ENCODE data around the gene NR6A1.

Gene NR6A1

DNA sequence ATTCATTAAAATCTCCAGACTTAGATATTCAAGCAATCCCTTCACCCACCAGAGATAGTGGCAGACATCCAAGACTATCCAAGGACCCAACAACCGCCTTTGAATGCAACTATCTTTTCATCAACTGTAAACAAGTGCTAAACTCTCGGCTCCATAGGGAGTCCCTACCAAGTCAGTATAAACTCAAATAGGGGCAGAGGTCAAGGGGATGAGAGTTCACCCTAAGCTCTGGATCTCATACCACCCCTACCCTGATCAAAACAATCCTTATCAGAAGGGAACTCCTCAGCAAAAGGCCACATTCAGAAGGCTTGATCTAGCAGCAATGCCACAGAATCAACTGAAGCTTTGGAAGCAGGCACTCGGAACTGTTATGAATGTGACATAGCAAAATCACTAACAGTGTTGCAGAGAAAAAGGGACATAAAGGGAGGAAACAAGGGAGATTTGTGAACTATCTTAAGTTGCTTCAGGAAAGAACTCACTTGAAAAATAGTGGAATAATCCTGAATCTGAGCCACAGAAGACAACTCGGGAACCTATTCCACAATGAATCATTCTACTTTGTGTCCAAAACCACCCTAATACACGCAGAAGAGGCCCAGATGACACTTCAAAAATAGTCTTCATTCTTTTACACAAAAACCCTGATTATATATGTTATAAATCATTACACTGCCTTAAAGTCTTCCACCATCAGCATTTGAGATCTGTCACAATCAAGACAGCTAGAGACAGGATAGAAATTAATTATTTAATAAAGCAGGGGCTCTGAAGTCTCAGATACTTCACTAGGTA, 49.8 kb downstream of the NR6A1 start:
- no peak for DNase-seq

DNA sequence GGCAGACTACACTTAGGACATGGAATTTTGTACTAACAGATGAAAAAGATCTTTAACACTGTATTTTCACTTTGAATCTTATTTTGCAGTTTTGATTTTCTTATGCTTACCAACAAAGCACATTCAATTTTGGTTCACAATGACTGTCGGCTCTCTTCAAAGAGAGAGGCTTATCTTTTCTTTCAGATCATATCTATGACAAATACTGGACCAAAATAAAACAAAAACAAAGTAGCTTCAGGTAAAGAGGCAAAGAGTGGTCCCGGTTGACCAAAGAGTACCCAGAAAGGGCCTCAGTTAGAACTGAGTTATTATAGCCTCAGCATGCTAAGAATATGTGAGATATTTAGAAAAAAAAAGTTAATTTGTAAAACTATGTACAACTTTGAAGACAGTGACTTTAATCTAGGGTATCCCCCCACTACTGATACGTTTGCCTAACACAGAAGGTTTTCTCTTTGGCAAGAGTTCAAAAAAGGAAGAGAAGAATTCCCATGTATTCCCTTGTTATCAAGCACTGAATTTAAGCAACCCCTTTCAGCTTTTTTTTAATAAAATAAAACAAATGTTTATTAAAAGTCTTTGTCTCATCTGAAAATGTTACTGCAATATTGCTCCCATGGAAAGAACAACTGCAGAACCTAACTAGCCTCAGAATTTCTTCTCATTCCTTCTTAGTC, 50.5 kb downstream of the NR6A1 start:
- DNase-seq, result no peak

DNA sequence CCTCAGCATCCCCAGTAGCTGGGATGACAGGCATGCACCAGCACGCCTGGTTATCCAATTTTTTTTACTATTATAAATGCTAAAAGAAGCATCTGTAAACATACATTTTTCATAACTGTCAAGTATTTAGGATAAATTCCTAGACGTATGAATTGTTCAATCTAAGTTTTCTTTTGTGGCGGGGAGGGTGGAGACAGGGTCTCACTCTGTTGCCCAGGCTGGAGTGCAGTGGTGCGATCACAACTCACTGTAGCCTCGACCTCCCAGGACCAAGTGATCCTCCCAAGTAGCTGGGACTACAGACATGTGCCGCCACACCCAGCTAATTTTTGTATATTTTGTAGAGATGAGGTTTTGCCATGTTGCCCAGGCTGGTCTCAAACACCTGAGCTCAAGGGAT, 52.2 kb downstream of the NR6A1 start:
- no peak for DNase-seq

DNA sequence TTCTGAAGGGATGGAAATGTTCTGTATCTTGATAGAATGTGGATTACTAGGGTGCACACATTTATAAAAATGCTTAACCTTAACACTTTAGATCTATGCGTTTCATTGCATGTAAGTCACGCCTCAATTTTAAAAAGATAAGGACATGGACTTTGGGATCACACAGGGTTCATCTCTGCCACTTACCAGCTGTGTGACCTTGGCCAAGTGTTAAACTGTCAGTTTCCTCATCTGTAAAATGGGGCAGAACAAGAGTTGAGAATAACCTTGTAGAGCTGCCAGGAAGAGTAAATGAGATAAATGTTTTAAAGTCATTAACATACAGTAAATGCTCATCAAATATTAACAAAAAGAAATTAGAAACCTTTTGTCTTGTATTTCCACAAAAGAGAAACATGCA, 53.5 kb downstream of the NR6A1 start:
- DNase-seq, result no peak

DNA sequence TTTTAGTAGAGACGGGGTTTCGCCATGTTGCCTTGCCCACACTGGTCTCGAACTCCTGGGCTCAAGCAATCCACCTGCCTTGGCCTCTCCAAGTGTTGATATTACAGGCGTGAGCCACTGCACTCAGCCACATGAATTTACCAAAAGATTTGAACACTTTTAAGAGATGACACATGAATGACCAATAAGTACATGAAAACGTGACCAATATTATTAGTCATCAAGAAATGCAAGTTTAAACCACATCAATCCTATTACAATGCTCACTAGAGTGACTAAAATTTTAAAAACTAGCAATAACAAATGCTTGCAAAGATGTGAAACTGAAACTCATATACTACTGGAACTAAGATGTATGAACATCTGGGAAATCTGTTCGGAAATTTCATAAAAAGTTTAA, 54.3 kb downstream of the NR6A1 start:
- DNase-seq, result no peak

DNA sequence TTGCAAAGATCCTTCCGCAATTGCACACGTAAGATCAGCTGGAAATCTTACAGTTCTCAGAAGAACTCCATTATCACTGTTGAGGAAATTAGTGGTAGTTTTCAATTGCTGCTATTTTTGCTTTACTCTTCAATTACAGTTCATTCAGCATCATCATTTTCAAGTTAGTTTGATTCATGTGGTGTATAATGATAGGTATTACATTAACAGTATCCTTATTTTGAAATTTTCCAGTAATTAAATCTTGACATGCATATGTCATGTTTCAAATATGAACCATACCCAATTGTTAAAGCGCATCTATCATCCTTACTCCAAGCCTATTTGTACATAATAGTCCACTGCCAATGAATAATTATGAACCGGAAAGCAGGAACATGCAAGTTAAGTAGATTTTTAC, 60.3 kb downstream of the NR6A1 start:
- DNase-seq, result no peak

DNA sequence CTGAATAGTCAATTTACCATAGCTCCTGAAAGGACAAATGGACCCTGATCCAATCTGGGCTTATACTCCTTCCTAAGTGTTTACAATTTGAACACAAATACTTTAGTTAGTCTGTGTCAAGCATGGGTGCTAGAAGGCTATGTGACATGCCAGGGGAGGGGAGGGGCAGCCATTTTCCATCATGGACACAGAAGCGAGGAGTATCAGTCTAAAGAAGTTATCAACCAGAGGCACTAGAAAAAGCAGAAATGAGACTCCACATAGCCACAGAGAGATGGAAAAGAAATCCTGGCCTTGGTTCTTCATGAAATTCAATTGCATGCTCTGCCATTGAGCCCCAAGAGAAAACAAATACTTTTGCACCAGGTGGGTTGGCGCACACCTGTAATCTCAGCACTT, 61.8 kb downstream of the NR6A1 start:
- no peak for DNase-seq

DNA sequence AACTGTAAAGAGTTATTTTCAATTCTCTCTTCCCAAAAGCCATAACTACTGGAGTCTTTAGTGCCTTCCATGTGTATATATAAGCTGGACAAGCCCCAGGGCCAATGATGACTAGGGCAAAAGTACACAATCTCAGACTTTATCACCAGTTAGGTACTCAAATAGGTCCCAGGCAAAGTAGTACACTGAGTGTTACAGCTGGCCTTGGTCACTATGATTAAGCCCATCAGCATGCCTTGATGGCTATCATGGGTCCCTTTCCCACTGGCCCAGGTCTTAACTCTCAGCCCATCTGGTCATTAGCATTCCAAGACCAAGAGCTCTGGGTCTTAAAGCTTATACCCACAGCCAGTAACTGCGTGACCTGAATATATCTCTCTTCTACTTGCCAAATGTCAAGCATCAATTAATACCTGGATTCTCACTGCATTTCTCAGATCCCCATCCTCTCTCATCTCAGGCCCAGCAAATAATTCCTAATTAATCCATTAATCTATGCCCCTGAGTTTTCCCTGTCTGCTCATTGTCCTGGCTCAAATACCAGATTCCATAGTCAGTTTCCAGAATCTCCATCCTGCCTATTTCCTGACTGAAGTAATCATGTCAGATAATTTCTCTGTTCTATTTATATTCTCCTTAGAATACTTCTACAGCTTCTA, 62.3 kb downstream of the NR6A1 start:
- no peak for DNase-seq

DNA sequence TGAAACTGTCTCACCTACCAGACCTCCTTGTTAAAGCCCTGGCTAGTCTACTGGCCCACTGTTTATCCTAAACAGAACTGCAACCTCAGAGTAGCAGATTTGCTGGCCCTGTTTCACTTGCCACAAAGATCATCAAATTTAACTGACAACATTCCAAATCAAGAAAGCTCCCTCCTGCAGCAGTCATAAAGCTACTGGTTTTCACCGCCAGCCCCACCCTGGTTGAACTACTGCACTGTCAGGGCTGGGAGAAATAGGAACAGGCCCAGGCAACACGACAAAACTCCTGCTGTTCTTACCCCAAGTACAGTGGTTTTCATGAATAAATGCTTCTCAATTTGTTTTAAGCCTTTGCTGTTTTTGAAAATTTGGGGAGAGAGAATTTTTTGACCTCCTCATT, 63.0 kb downstream of the NR6A1 start:
- DNase-seq, result no peak

DNA sequence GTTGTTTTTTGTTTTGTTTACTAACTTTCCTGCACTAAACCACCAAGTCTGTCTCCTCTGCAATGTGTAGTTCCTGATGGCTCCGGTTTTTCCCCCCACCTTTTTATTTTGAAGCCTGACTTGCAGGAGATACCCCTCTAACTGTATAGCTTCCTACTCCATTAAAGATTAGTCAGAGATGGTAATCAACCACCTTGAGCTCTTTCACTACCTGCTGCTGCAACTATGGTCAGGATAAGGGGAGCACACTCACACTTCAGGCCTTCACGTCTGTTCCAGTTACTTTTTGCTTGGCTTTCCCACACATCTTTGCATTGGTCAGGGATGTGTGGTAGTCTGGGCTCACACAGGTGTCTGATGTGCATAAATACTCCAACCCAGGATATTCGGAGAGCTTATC, 63.4 kb downstream of the NR6A1 start:
- no peak for DNase-seq

DNA sequence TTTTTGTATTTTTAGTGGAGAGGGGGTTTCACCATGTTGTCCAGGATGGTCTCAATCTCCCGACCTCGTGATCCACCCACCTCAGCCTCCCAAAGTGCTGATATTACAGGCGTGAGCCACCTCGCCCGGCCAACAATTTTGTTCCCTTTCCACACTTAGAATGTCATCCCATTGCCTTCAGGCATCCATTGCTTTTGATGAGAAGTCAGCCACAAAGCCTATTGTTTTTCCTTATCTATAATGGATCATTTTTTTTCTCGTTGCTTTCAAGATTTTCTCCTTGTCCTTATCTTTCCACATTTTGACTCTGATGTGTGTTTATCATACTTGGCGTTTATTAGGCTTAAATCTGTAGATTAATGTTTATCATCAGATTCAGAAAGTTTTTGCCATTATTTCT, 64.4 kb downstream of the NR6A1 start:
- DNase-seq, result no peak

DNA sequence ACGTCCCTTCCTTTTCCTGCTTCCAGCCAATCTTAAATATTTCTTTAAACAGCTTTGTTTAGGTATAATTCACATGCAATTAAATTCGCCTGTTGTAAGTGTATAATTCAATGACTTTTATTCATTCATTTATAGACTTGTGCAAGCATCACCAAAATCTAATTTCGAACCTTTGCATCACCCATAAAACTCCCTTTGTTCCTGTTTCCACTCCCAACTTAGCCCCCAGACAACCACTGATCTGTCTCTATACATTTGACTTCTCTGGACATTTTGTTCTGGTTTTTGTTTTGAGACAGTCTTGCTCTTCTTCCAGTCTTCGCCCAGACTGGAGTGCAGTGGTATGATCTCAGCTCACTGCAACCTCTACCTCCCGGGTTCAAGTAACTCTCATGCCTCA, 71.5 kb downstream of the NR6A1 start:
- DNase-seq, result no peak

DNA sequence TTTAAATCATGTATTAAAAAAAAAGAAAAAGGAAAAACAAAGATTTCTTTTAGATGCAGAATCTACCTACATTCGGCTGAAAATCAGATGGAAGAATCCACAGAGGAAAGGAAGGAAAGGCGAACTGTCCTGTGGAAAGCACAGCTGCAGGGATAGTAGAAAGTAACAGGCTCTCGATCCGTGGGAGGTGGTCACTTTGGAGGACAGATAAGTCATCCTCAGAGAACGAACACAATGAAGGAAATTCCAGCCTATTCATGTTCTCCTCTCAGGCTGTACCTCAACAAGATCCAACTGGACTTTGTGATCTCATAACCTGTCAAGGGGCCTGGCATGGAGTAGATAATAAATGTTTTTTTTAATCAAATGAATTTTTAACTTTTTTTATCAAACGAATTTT, 72.8 kb downstream of the NR6A1 start:
- no peak for DNase-seq

DNA sequence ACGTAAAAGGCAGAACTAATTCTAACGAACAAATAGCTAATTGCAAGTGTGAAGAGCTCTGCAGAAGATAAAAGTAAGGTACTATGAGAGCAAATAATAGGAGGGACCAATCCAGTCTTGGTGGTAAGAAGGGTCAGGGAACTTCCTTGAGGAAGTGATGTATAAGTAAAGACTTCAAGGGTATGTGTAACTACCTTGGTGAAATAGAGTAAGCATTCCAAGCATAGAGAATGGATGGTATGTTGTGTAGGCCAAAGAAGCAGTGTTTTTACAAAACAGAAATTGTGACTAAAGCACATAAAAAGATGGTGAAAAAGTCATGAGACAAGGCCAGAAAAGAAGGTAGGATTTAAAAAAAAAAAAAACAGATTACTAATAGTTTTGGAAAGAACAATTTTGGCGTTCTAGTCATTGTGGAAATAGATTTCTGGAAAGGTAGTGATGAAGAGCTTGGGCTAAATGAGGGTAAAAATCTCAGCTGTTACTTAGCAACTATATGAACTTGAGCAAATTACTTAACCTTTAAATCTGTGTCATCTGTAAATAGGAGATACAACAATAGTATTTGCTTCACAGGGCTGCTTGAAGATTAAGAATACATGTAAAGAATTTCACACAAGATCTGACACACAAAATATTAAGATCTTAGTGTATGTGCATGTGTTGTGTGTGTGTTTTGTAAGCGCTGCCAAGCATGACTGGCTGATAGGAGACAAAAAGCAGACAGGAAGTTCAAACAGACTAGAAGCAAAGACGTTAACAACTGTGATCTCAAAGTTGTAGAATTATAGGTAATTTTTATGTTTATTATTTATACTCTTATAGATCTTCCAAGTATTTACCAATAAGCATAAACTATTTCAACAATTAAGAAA, 73.5 kb downstream of the NR6A1 start:
- no peak for DNase-seq

DNA sequence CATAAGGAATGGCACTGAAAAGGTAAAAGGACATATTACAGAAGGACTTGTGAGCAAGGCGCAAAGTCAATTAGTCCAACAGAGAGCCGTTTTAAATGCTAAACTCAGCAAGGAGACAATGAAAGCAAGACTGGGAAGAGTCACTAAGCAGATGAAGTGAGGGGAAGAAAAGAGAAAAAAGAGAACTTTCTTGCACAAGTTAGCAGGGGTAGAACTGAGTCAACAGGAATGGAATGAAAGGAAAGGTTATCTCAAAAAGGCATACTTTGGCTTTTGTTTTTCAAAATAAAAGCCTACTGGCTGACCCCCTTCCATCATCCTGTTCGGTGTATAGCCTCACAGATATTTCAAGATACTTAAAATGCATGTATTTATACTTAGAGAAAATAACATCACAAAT, 75.0 kb downstream of the NR6A1 start:
- DNase-seq, result no peak

DNA sequence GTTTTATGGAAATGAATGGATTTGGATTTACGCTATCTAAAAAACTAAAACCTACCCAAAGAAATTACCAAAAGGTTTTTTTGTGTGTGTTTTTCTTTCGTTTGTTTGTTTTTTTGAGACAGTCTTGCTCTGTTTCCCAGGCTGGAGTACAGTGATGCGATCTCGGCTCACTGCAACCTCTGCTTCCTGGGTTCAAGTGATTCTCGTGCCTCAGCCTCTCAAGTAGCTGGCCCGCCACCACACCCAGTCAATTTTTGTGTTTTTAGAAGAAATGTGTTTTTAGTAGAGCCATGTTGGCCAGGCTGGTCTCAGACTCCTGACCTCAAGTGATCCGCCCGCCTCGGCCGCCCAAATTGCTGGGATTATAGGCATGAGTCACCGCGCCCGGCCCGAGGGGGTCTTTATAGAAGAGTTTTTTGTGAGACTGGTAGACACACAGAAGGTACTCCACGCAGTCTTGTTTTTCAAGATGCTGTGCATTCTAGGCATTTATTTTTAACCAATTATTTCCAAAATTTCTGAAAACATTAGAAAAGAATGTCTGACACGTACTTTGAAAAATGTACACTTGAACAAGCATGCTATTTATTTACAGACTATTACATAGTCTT, 75.7 kb downstream of the NR6A1 start:
- DNase-seq, result no peak

DNA sequence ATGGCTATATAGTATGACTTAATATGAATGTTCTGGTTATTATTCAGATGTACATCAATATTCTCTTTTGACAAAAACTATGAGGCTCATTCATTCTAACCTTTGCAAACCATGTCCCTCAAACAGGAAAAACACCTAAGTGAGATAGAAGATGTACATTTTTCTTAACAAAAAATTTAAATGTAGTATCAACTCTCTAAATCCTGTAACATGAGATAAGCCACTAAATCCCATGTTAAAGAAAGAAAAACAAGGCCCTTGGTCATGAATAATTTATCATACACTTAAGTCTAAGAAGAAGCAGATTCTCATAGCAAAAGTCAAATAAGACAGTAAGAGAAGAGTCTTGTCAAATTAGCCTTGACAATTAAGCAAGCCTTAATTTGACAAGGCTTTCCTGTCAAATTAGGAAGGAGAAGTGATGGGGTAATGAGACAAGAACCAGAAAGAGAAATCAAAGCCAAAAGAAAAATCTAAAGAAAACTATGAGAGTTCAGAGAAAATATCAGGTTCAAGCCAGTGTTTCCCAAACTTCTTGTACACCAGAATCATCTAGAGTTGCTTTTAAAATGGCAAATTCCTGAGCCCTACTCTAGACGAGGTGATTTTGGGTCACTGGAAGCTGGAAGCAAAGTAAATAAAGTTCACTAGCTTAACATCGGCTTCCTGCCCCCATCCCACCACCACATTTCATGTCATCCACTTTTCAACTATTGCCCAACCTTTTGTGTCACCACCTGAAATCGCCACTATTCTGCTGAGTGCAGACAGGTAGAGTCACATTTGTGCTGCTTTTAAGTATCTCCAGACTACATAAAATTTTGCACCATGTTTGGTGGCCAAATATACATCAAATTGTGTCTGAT, 76.5 kb downstream of the NR6A1 start:
- DNase-seq, result no peak

DNA sequence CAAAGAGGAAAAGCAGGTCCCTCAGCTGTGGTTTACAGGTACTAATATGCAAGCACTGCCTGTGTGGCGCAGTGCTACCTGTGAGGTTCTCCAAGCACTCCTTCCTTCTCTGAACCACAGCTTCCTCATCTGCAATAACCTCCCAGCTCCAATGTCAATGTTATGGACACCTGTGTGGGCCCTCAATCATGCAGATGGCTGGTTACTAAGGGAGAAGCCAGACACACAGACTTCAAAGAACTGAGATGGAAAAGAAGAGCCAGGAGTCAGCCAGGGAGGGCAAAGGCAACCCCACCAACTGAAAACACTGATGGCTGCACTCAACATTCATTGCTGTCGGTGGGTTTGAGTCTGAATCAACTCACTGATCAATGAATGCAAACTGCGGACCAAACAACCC, 77.7 kb downstream of the NR6A1 start:
- DNase-seq, result no peak

DNA sequence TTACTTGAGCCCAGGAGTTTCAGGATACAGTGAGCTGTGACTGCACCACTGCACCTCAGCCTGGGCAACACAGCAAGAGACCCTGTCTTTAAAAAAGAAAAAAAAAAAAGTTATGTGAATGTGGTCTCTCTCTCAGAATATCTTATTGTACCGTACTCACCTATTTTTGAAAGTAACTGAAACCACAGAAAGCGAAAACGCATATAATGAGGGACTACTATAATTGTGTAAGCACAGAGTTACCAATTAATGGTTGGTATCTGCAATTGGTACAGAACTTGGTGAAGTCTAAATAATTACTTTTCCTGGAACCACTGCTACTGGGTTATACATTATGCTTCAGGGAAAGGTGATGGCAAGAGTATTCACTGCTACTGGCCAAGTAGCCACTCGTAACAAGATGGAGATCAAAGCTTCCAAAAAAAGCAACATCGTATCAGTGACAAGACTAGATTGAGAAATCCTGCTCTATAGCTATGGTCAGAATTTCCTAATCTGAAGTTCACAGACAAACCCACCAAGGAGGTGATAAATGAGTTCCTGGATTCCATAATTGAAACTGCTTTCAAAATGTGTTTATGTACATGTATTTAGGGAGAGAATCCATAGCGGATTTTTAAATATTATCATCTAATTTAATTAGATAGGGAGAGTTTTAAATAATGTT, 82.7 kb downstream of the NR6A1 start:
- DNase-seq, result no peak

DNA sequence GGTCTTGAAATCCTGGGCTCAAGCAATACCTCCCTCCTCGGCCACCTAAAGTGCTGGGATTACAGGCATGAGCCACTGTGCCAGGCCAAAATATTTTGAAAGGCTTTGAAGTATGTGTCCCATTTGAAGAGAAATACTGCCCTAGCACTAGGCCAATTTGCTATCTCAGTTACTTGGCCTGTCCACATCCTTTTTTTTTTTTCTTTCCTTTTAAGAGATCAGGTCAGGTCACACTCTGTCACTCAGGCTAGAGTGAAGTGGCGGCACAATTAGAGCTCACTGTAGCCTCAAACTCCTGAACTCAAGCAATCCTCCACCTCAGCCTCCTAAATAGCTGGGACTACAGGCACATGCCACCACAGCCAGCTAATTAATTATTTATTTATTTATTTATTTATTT, 84.2 kb downstream of the NR6A1 start:
- no peak for DNase-seq

DNA sequence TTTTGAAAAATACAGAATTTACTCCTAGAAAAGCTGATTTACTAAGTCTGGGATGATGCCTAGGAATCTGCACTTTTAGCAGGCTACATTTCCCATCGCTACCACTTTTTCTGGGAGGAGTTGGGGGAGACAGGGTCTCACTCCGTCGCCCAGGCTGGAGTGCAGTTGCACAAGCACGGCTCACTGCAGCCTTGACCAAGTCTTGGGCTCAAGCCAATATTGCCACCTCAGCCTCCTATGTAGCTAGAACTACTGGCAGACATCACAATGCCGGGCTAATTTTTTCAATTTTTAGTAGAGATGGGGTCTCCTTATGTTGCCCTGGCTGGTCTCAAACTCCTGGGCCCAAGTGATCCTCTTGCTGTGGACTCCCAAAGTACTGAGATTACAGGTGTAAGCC, 85.9 kb downstream of the NR6A1 start:
- DNase-seq, result no peak

Measured in cortex of kidney (tissue), 1 donor.